ENCODE results near the gene VPS8.

GRCh38 chr3:184822081-184822480, 10.1 kb downstream of the VPS8 start:
- TF ChIP-seq, protein P1, sequence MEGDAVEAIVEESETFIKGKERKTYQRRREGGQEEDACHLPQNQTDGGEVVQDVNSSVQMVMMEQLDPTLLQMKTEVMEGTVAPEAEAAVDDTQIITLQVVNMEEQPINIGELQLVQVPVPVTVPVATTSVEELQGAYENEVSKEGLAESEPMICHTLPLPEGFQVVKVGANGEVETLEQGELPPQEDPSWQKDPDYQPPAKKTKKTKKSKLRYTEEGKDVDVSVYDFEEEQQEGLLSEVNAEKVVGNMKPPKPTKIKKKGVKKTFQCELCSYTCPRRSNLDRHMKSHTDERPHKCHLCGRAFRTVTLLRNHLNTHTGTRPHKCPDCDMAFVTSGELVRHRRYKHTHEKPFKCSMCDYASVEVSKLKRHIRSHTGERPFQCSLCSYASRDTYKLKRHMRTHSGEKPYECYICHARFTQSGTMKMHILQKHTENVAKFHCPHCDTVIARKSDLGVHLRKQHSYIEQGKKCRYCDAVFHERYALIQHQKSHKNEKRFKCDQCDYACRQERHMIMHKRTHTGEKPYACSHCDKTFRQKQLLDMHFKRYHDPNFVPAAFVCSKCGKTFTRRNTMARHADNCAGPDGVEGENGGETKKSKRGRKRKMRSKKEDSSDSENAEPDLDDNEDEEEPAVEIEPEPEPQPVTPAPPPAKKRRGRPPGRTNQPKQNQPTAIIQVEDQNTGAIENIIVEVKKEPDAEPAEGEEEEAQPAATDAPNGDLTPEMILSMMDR (IDR thresholded peaks at IDR 0.05) = no peak
- TF ChIP-seq POLR2A (IDR thresholded peaks at IDR 0.05) (no peak), POLR2AphosphoS5 (IDR thresholded peaks at IDR 0.05) (no peak)

All from breast epithelium (tissue), 3 donors.